GM18508 (cell line): ENCODE measurements around the gene RNASE2.
"Not testable (repeated sequence)": the region's sequence is repeated elsewhere in the genome, so short reads cannot be mapped to it uniquely, and the experiment has no call there.

ENCODE experiments used
- ATAC-seq: cut with Tn5 transposase; IDR thresholded peaks from one replicate; pipeline ENCODE4 v1.9.1; 2021; ENCODE audit warnings: moderate number of reproducible peaks; ENCODE audit not compliant: insufficient read depth, unreplicated experiment

The RNASE2 gene

DNA sequence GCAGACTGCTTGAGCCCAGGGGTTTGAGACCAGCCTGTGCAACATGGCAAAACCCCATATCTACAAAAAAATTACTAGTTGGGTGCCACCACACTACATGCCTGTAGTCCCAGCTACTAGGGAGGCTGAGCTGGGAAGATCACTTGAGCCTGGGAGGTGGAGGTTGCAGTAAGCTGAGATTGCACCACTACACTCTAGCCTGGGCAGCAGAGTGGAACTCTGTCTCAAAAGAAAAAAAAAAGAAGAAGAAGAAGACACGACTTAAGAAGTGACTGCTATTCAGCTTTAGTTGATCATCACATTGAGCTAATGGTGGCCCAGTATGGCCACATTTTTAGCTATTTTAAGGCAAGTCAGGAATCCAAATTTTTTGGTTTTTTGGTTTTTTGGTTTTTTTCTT lies 25.6 kb downstream of the RNASE2 start:
- ATAC-seq, result no peak

DNA sequence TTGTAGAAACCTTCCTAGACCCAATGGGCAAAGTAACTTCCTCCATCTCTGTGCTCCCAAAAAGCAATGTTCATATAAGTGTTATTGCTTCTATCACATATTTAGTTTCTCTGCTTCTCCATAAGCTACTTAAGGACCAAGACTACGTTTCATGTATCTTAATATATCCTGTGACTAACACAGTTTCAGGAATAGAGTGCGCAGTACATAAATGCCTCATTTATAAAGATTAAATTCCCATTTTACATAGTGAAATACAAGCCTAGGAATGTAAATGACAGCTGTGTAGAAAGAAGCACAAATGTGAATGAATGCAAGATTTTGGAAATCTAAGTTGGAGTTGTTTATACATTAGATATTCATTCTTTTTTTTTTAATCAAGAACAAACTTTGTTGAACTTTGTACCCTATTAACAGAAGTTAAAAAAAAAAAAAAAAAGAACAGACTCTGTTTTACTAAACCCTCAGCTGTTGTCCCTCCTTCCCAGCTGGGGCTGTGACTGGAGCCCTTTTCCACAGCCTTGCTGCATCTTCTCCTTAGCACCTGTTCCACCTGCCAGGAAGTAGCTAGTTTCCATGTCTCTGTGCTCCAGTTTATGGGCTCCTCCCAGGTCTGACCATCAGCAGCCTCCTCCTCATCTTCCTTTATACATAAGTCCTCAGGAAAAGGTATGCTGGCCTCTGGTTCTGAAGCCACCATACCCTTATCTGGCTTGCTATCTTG lies 27.5 kb downstream of the RNASE2 start:
- ATAC-seq, result no peak

DNA sequence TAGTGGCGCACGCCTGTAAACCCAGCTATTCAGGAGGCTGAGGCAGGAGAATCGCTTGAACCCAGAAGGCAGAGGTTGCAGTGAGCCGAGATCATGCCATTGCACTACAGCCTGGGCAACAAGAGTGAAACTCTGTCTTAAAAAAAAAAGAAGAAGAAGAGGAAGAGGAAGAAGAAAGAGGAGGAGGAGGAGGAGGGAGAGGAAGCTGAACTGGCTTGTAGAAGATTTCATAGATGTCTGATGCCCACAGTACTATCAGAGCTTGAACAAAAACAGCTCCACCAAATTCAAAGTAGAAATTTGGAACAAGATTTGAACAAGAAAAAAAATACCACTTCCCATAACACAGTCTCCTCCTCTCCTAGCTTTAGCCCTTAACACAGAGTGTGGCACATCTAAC lies 30.4 kb downstream of the RNASE2 start:
- ATAC-seq, result not testable (repeated sequence)

DNA sequence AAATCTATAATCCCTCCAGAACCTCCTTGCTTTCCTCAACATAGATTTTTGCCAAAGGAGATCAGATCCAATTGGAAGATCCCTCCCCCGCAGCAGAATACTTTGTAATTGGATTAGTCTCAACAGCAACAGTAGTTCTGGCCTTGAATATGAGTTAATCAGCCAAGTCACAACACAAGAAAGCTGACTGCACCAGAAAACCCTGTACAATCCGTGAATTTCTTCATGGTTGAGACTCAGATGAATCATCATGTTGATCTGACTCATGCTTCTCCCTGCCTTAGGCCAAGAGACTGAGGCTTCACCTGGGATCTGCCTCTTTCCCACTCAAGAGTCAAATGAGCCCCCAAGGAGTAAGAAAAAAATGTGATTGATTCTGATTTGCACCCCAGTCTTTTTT lies 31.5 kb downstream of the RNASE2 start:
- ATAC-seq, result no peak

DNA sequence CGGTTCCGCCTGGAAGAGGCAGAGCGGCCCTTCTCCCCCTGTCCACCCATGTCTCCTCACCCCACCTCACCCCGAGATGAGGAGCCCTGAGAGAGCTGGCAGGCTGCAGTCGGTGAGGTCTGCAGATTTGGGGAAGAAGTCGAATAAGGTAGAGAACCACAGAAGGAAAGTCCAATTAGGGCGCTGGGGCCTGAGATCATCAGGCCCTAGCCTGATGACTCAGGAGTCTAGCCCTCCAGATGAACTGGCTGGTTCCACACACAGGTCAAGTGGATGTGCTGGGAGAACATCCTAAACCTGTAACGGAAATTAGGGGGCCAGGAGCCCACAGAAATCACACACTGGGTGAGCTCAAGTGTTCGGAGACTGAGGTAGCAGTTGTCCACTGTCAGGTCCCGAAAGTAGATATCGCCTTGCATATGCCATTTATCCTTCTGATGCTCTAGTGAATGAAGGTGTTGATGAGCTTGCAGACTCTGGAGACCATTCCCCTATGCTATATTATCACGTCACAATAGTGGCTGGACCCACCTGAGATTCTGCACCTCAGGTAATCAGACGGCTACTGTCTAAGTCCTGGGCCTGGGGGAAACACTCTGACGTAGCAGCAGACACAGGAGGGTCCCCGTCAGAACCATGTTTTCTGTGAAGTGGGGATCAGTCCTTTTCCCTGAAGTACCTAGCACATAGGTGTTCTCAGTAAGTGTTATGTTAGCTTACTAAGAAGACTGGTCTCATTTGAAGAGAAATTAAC lies 33.6 kb downstream of the RNASE2 start:
- no peak for ATAC-seq

DNA sequence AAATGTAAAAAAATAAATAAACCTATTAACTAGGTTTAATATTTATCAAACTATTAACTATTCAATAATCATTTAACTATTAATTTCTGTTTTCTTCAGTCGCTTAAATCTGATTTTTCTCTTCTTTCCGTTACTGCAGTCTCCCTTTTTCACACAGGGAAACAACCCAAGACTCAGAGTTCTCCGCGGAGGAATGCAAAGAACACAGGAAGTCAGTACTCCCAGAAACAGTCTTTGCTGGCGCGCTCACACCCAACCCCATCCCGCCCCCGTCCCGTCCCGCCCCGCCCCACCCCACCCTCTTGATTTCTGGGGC lies 34.1 kb downstream of the RNASE2 start:
- ATAC-seq, result no peak

DNA sequence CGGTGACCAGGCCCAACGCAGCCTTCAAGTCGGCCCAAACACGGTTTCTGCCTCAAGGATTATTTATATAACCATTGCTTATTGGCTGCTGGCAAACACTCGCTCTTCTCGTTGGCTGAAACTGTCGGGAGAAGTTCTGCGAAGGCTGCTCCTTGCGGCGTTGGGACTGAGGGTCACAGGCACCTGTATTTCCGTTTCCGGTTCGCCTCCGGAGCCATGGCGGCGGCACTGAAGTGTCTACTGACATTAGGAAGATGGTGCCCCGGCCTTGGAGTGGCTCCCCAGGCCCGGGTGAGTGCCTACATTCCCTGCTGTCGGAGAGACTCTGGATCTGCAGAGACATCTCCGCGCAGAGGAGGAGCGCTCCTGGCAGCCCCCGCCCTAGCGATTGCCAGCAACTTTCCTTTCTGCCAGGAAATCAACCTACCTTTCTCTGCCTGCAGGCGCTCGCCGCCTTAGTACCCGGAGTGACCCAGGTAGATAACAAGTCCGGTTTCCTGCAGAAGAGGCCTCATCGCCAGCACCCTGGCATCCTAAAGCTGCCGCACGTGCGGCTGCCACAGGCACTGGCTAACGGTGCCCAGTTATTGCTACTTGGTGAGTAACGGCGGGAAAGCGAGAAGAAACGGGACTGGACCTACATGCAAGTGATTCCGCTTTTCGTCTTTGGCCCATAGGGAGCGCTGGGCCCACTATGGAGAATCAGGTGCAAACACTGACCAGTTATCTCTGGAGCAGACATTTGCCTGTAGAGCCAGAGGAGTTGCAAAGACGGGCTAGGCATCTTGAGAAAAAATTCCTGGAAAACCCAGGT lies 34.7 kb downstream of the RNASE2 start, which contains the start of gene METTL17:
Gene METTL17 (plus strand): TSS at position 194 of the 814 bp plus-strand sequence. CDS start 23 bp downstream, at position 217.
- peak; percentile 88 for ATAC-seq

DNA sequence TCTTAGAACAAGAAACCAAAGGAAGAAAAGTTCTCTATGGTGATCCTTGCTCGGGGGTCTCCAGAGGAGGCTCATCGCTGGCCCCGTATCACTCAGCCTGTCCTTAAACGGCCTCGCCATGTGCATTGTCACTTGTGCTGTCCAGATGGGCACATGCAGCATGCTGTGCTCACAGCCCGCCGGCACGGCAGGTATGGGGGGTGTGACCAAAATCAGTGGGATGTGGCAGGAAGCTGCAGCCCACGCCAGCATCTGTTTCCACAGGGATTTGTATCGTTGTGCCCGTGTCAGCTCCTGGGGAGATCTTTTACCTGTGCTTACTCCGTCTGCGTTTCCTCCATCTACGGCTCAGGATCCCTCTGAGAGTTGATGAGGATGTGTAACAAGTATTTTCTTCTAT lies 41.2 kb downstream of the RNASE2 start:
- ATAC-seq, result no peak

DNA sequence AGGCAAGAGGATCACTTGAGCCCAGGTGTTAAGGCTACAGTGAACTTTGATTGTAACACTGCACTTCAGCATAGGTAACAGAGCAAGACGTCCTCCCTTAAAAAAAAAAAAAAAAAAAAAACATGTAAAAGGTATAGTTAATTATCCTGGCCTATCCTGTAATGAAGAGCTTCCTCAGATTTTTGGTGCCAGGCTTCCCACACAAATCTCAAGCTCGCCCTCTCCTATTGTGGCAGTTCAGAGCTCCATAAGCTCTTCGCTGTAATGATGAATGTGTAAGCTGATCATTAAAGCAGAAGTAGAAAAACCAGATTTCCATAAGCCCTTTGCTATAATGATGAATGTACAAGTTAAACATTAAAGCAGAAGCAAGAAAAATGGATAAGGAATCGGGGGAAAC lies 41.8 kb downstream of the RNASE2 start:
- ATAC-seq, result no peak

DNA sequence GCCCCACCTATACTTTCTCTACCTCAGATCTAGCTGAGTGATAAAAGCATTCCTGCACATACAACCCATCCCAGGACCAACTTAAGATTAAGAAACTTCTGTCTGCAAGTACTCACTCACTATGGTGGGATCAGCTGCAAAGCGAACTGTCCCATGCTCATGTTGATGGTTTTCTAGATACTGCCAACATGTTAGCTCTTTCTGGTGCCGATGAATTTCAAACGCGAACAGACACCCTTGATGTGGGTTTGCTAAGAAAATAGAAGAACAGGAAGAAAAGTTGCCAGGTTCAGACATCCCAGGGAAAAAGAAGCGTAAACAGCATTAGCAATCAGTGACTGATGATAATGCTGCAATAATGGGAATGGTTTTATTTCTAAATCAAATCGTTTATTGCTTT lies 42.3 kb downstream of the RNASE2 start:
- no peak for ATAC-seq

DNA sequence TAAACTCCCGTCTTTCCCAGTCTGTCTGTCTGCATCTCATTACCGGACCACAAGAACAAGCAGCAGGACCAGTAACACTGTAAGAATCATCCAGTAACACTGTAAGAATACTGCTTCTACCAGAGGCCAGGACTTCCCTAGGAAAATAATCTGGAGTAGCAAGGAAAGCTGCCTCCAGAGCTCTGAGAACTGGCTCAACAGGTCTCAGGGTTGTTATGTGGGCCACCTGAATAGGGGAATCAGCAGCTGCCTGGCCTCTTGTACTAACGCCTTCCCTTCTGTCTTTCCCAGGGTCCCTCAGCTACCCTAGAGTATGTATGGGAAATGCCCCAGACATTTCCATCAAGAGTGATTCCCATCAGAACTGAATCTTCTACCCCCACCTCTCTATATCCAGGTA lies 42.9 kb downstream of the RNASE2 start:
- ATAC-seq, result no peak

DNA sequence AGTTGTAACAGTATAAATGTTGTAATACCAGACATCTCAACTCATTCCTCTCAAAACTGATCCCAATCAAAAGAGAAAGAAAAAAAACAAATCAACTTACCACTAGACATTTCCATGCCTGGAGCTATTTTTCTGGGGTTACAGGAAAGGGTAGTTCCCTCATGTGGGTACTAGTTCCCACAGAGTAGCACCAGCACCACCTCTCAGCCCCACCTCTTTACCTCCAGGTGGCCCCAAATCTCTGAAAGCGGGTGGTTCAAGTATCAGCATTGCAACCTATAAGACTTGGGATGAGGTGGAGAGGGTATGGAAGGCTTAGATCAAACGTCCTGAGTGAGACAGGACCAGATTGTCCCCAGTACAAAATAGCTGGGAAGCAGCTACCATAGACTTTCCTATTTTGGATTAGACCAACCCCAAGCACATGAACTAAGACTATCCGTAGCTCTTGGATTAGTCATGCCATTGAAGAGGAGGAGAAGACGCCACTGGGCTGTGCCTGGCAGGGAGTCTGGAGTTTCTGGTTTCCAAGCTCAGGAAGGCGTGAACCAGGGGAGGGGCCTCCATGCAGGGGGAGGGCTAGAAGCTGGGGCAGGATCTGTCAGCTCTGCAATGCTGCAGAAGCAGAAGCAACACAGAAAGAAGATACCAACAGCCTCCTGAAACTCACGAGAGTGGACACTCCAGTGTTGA lies 43.5 kb downstream of the RNASE2 start, which contains the start of gene SLC39A2:
Gene SLC39A2 (plus strand): TSS at position 620 of the 693 bp plus-strand sequence. CDS start 154 bp downstream, outside the sequence.
- ATAC-seq, result no peak

DNA sequence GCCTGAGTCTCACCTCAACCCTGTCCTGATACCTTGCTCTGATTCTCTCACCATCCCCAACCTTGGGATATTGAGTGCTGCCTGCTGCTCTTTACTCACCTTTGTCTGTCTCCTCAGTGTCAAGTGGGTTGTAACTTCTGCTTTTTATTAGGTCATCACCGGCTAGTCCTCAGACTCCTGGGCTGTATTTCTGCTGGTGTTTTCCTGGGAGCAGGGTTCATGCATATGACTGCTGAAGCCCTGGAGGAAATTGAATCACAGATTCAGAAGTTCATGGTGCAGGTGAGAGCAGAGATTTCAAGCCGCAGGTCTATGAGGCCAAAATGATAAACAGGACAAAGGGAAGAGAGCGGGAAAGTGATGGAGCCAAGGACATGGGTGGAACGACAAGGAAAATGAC lies 44.3 kb downstream of the RNASE2 start:
- ATAC-seq, result no peak

DNA sequence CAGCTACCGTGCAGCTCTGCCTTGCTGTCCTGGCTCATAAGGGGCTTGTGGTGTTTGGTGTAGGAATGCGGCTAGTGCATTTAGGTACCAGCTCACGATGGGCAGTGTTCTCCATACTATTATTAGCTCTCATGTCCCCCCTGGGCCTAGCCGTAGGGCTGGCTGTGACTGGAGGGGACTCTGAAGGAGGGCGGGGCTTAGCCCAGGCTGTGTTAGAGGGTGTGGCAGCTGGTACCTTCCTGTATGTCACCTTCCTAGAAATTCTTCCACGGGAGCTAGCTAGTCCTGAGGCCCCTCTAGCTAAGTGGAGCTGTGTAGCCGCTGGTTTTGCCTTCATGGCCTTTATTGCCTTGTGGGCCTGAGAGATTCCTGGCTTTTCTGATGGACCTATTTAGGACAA lies 45.9 kb downstream of the RNASE2 start:
- ATAC-seq, result no peak

DNA sequence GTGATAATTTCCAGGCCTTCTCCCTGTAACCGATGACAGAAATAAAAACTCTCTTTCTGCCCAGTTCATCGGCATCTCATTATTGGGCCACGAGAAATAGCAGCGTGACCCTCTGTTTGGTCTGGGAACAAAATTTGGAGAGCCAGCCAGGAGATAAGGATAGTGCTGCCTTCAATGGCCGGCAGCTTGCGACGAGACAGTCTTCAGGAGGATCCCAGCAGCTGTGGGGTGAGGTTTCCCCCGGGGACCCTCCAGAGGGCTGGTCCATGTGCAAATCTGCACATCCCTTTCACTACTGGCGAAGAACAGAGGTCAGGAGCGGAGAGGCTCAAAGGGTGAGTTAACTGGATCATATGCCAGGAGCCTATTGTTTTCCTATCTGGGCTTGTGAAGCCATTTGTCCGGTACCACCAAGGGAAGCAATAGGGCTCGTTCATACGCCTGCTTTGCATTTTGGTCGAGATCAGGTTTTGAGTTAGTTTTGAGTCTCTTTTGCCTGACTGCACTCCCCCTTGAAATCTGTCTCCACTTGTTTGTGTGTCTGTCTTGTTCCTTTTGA lies 48.6 kb downstream of the RNASE2 start:
- no peak for ATAC-seq
